Fibroblast of lung (primary cell): ENCODE measurements around the gene DACH2. TPM values are rescaled to one million over a fixed set of nuclear protein-coding genes. Genes with fewer than 3 reads are reported as not detected.

ENCODE experiments used
- DNase-seq, 2 donors: peaks; one replicate each; pipeline versions ENCODE4 v3.0.0 to v3.0.0-alpha.2; 2010; ENCODE audit warnings: low read depth in 2 of 2
- H2AFZ ChIP-seq: 2 replicates; pipeline ENCODE4 v1.5.1; 2012; ENCODE audit warnings: low read length, control low read depth, inconsistent platforms
- H3K27ac ChIP-seq: 2 replicates; pipeline ENCODE4 v1.5.1; 2011; ENCODE audit warnings: low read length, control low read depth; ENCODE audit not compliant: insufficient read depth
- H3K27me3 ChIP-seq: 2 replicates; pipeline ENCODE4 v1.5.1; 2011; ENCODE audit warnings: mild to moderate bottlenecking, low read length; ENCODE audit not compliant: control insufficient read depth, insufficient read depth
- H3K36me3 ChIP-seq: 2 replicates; pipeline ENCODE4 v1.5.1; 2011; ENCODE audit warnings: low read length; ENCODE audit not compliant: control insufficient read depth, insufficient read depth
- H3K4me1 ChIP-seq: 2 replicates; pipeline ENCODE4 v1.5.1; 2011; ENCODE audit warnings: low read length; ENCODE audit not compliant: control insufficient read depth, insufficient read depth; ENCODE audit errors: extremely low read depth
- H3K4me2 ChIP-seq: 2 replicates; pipeline ENCODE4 v1.5.1; 2011; ENCODE audit warnings: low read length, control low read depth; ENCODE audit not compliant: insufficient read depth; ENCODE audit errors: extremely low read depth
- H3K4me3 ChIP-seq, 4 experiments: fragments of 200-600 bp in 1 of 4; sonication (generic) in 1 of 4; replicated peaks in 1 of 4; 2 replicates each; pipeline ENCODE4 v1.5.1; 2011 to 2016; ENCODE audit warnings: low read length in 4 of 4, low read depth in 3 of 4, mild to moderate bottlenecking in 3 of 4, control low read depth in 2 of 4, inconsistent platforms in 1 of 4, mixed read lengths in 1 of 4; ENCODE audit not compliant: insufficient read depth in 1 of 4; ENCODE audit errors: control extremely low read depth in 1 of 4
- H3K79me2 ChIP-seq: 2 replicates; pipeline ENCODE4 v1.5.1; 2012; ENCODE audit warnings: mild to moderate bottlenecking, low read length, inconsistent platforms; ENCODE audit not compliant: control insufficient read depth, insufficient read depth
- H3K9ac ChIP-seq: 2 replicates; pipeline ENCODE4 v1.5.1; 2011; ENCODE audit warnings: mild to moderate bottlenecking, low read length, control low read depth; ENCODE audit not compliant: insufficient read depth
- H3K9me3 ChIP-seq: 2 replicates; pipeline ENCODE4 v1.5.1; 2012; ENCODE audit warnings: low read depth, low read length; ENCODE audit not compliant: control insufficient read depth, insufficient read depth
- H4K20me1 ChIP-seq: 2 replicates; pipeline ENCODE4 v1.5.1; 2011; ENCODE audit warnings: low read length; ENCODE audit not compliant: control insufficient read depth, insufficient read depth; ENCODE audit errors: extremely low read depth
- CTCF ChIP-seq, 2 donors: IDR thresholded peaks in 1 of 2; conservative IDR thresholded peaks in 1 of 2; 1 replicate in 1 of 2; 2 replicates in 1 of 2; pipeline ENCODE4 v1.5.1; 2011 to 2012; ENCODE audit warnings: low read length in 2 of 2, control low read depth in 1 of 2, inconsistent platforms in 1 of 2, low read depth in 1 of 2, mild to moderate bottlenecking in 1 of 2
- EZH2 ChIP-seq: IDR thresholded peaks from 2 replicates; pipeline ENCODE4 v1.5.1; 2012; ENCODE audit warnings: low read length, control low read depth, mild to moderate bottlenecking; ENCODE audit errors: missing control alignments
- polyA plus RNA-seq, 2 donors: library from polyadenylated mRNA; depleted of rRNA in 1 of 2; stranded (reverse) in 1 of 2; unstranded in 1 of 2; fragments of >200 nt; gene quantifications; 2 replicates each; pipeline ENCODE4 v1.2.1, GENCODE V29; 2011 to 2012; ENCODE audit warnings: missing spikeins in 1 of 2
- total RNA-seq: library from RNA; depleted of rRNA; stranded (reverse); fragments of >200 nt; gene quantifications from 2 replicates; pipeline ENCODE4 v1.2.1, GENCODE V29; 2014

The DACH2 gene
- total and polyA plus RNA-seq, 2 donors (not counting 1 experiment from before 2014, with no cell fraction given), result 0.24 to 0.99 TPM

GRCh38 chrX:86197815-86198214, 49.6 kb downstream of the DACH2 start:
- H3K4me1 ChIP-seq, result no peaks in the 10 kb centered on the region
- H3K4me3 ChIP-seq, result no peak overlapping the region
- no peaks in the 10 kb centered on the region for H3K9me3 ChIP-seq
- no peak overlapping the region for H3K4me2 ChIP-seq
- no peak overlapping the region for H3K27ac ChIP-seq
- H3K79me2 ChIP-seq, result no peaks in the 10 kb centered on the region
- H3K27me3 ChIP-seq, result no peaks in the 10 kb centered on the region
- TF ChIP-seq CTCF (conservative IDR thresholded peaks at IDR 0.05 in 1 of 2, IDR thresholded peaks at IDR 0.05 in 1 of 2; ENCODE audit: low read depth in 1 of 2, low read length in 2 of 2) (no peak), EZH2 (no peak)
- no peak overlapping the region for H2AFZ ChIP-seq
- no peak for DNase-seq
- no peak overlapping the region for H3K9ac ChIP-seq
- H4K20me1 ChIP-seq, result peaks cover 1% of the 10 kb centered on the region
- H3K36me3 ChIP-seq, result no peaks in the 10 kb centered on the region

- H3K36me3 ChIP-seq, result no peaks in the 10 kb centered on the region
- H3K27me3 ChIP-seq, result no peaks in the 10 kb centered on the region
- no peak overlapping the region for H3K9ac ChIP-seq
- H2AFZ ChIP-seq, result no peak overlapping the region
- no peaks in the 10 kb centered on the region for H4K20me1 ChIP-seq
- no peak overlapping the region for H3K27ac ChIP-seq
- H3K9me3 ChIP-seq, result no peaks in the 10 kb centered on the region
- H3K4me2 ChIP-seq, result no peak overlapping the region
- TF ChIP-seq EZH2 (no peak), CTCF (conservative IDR thresholded peaks at IDR 0.05 in 1 of 2, IDR thresholded peaks at IDR 0.05 in 1 of 2; ENCODE audit: low read depth in 1 of 2, low read length in 2 of 2) (no peak)
- no peaks in the 10 kb centered on the region for H3K79me2 ChIP-seq
- DNase-seq, result no peak
- H3K4me1 ChIP-seq, result no peaks in the 10 kb centered on the region
- no peak overlapping the region for H3K4me3 ChIP-seq
Observed at GRCh38 chrX:86210772-86211171, 62.5 kb downstream of the DACH2 start.

GRCh38 chrX:86215260-86215659, 67.0 kb downstream of the DACH2 start:
- H3K9me3 ChIP-seq, result no peaks in the 10 kb centered on the region

More at GRCh38 chrX:86215260-86215659, 67.0 kb downstream of the DACH2 start:
- H3K9ac ChIP-seq, result no peak overlapping the region
- no peak overlapping the region for H3K27ac ChIP-seq
- no peak overlapping the region for H3K4me2 ChIP-seq
- H3K79me2 ChIP-seq, result no peaks in the 10 kb centered on the region
- H4K20me1 ChIP-seq, result no peaks in the 10 kb centered on the region
- H3K27me3 ChIP-seq, result no peaks in the 10 kb centered on the region
- DNase-seq, result no peak
- H3K4me1 ChIP-seq, result no peaks in the 10 kb centered on the region
- H3K4me3 ChIP-seq, result no peak overlapping the region
- H3K36me3 ChIP-seq, result no peaks in the 10 kb centered on the region
- H2AFZ ChIP-seq, result no peak overlapping the region
- no peak for TF ChIP-seq EZH2
- no peak for TF ChIP-seq CTCF (conservative IDR thresholded peaks at IDR 0.05 in 1 of 2, IDR thresholded peaks at IDR 0.05 in 1 of 2; ENCODE audit: low read depth in 1 of 2, low read length in 2 of 2)
